Measurements from ENCODE around the gene NRAP. TPM values are rescaled to one million over a fixed set of nuclear protein-coding genes. Genes with fewer than 3 reads are reported as not detected.

Gene NRAP
- total RNA-seq, 4 donors from 2014 or later: 0.07 to 0.37 TPM; not detected in 2

- TF ChIP-seq POLR2A (IDR thresholded peaks at IDR 0.05) (no peak), CTCF (IDR thresholded peaks at IDR 0.05) (no peak)
- Histone ChIP-seq H3K9me3 (no peaks in the 10 kb centered on the region), H3K27me3 (no peaks in the 10 kb centered on the region), H3K4me3 (no peak overlapping the region), H3K27ac (no peak overlapping the region), H3K4me1 (no peaks in the 10 kb centered on the region), H3K36me3 (no peaks in the 10 kb centered on the region)
- intact Hi-C loops (cut with DNase I; ENCODE audit: low total_unique reads): no loop called here
- no peak for DNase-seq
Observed at GRCh38 chr10:113552014-113552413, 111.8 kb downstream of the NRAP start.

GRCh38 chr10:113550365-113550764, 113.5 kb downstream of the NRAP start:
- H3K27ac ChIP-seq: no peak overlapping the region
- DNase-seq: no peak
- H3K4me1 ChIP-seq: no peaks in the 10 kb centered on the region
- intact Hi-C loops (cut with DNase I; ENCODE audit: low total_unique reads): no loop called here
- no peak overlapping the region for H3K4me3 ChIP-seq
- no peaks in the 10 kb centered on the region for H3K36me3 ChIP-seq
- TF ChIP-seq POLR2A (IDR thresholded peaks at IDR 0.05) (no peak), CTCF (IDR thresholded peaks at IDR 0.05) (no peak)
- H3K27me3 ChIP-seq: no peaks in the 10 kb centered on the region
- no peaks in the 10 kb centered on the region for H3K9me3 ChIP-seq

- H3K9me3 ChIP-seq: no peaks in the 10 kb centered on the region
- H3K27me3 ChIP-seq: no peaks in the 10 kb centered on the region
- DNase-seq: no peak
- intact Hi-C loops (cut with DNase I; ENCODE audit: low total_unique reads): no loop called here
- H3K27ac ChIP-seq: no peak overlapping the region
- no peaks in the 10 kb centered on the region for H3K4me1 ChIP-seq
- H3K4me3 ChIP-seq: no peak overlapping the region
- no peaks in the 10 kb centered on the region for H3K36me3 ChIP-seq
- TF ChIP-seq CTCF (IDR thresholded peaks at IDR 0.05) (no peak), POLR2A (IDR thresholded peaks at IDR 0.05) (no peak)
Observed at GRCh38 chr10:113549856-113550255, 114.0 kb downstream of the NRAP start.

GRCh38 chr10:113547426-113547825, 116.4 kb downstream of the NRAP start:
- Histone ChIP-seq H3K36me3 (no peaks in the 10 kb centered on the region), H3K4me3 (no peak overlapping the region), H3K27ac (no peak overlapping the region), H3K27me3 (no peaks in the 10 kb centered on the region), H3K9me3 (no peaks in the 10 kb centered on the region), H3K4me1 (no peaks in the 10 kb centered on the region)
- no peak for DNase-seq
- intact Hi-C loops (cut with DNase I; ENCODE audit: low total_unique reads): no loop called here
- TF ChIP-seq POLR2A (IDR thresholded peaks at IDR 0.05): no peak
- TF ChIP-seq CTCF (IDR thresholded peaks at IDR 0.05): no peak

- no peak for DNase-seq
- Histone ChIP-seq H3K4me1 (no peaks in the 10 kb centered on the region), H3K36me3 (no peaks in the 10 kb centered on the region), H3K27ac (no peak overlapping the region), H3K4me3 (no peak overlapping the region), H3K27me3 (no peaks in the 10 kb centered on the region), H3K9me3 (no peaks in the 10 kb centered on the region)
- TF ChIP-seq CTCF (IDR thresholded peaks at IDR 0.05) (no peak), POLR2A (IDR thresholded peaks at IDR 0.05) (no peak)
- intact Hi-C loops (cut with DNase I; ENCODE audit: low total_unique reads): no loop called here
Observed at GRCh38 chr10:113544392-113544791, 119.4 kb downstream of the NRAP start.
